Diencephalon (tissue), 1 donor: Measurements from ENCODE around the gene H3-3A. TPM values are rescaled to one million over a fixed set of nuclear protein-coding genes. Genes with fewer than 3 reads are reported as not detected.

ENCODE experiments used
- total RNA-seq: library from RNA; depleted of rRNA; stranded (reverse); fragments of >200 nt; gene quantifications from one replicate; pipeline ENCODE4 v1.2.3, GENCODE V29; 2014

H3-3A gene
- total RNA-seq, result 312 TPM

GRCh38 chr1:226062558-226063223, at the start of gene H3-3A:
Gene H3-3A (plus strand): TSS chr1:226062716. CDS start chr1:226064352, 1,636 bp downstream.

Other genes starting within 250 kb of the H3-3A start
- 4.4 TPM for gene TMEM63A, start 180.3 kb upstream of the H3-3A start, total RNA-seq
- 0.69 TPM for gene LEFTY1, start 173.6 kb upstream of the H3-3A start, total RNA-seq
- 24.0 TPM for gene PYCR2, start 138.5 kb upstream of the H3-3A start, total RNA-seq
- gene LEFTY2, start 121.5 kb upstream of the H3-3A start, total RNA-seq, result 0.23 TPM
- 44.5 TPM for gene SDE2, start 63.4 kb upstream of the H3-3A start, total RNA-seq
- gene ACBD3, start 124.0 kb downstream of the H3-3A start, total RNA-seq, result 52.4 TPM
- not detected for gene MIXL1, start 160.9 kb downstream of the H3-3A start, total RNA-seq
- gene LIN9, start 246.4 kb downstream of the H3-3A start, total RNA-seq, result 11.3 TPM